IMR-90 (cell line): ENCODE data around the gene NSD2. TPM values are rescaled to one million over a fixed set of nuclear protein-coding genes. Genes with fewer than 3 reads are reported as not detected.
A peak's percentile ranks its signal among the peaks of the same experiment; 100 is the strongest.

Experiments used
- ATAC-seq: fragments of 200-7000 bp; cut with Tn5 transposase; 2 replicates; pipeline ENCODE4 v1.9.1; 2020; ENCODE audit warnings: low read depth, mild to moderate bottlenecking, moderate library complexity
- Bru-seq: library from RNA; stranded (reverse); fragments of 400-500 nt; gene quantifications from one replicate; lab custom pipeline; 2021; lab: Mats Ljungman, UMichigan
- BruChase-seq, 2 experiments: library from RNA; stranded (reverse); fragments of 400-500 nt; gene quantifications; one replicate each; lab custom pipeline; 2021; lab: Mats Ljungman, UMichigan
- BruUV-seq: library from RNA; stranded (reverse); fragments of 400-500 nt; replicated peaks from 2 replicates; lab custom pipeline; 2021; lab: Mats Ljungman, UMichigan
- CTCF ChIA-PET: fragments of 300-600 bp; formaldehyde crosslinking; extraction: SDS; loops from one replicate; lab custom pipeline; 2021; ENCODE audit warnings: antibody characterized with exemption; lab: Yijun Ruan, JAX
- POLR2A ChIA-PET: fragments of 300-600 bp; sonication (Branson Sonifier 250); formaldehyde crosslinking; loops from one replicate; lab custom pipeline; 2022; ENCODE audit warnings: antibody characterized with exemption; ENCODE audit not compliant: unreplicated experiment; lab: Charles Lee
- DNase-seq: peaks from one replicate; pipeline ENCODE4 v3.0.0; 2013
- H2AFZ ChIP-seq: replicated peaks from 2 replicates; pipeline ENCODE3; 2013; ENCODE audit warnings: low read length, mild to moderate bottlenecking; ENCODE audit not compliant: poor library complexity
- H2AK5ac ChIP-seq: 2 replicates; pipeline ENCODE4 v1.6.1; 2013; ENCODE audit warnings: low read depth, low read length, inconsistent platforms
- H2AK9ac ChIP-seq: replicated peaks from 2 replicates; pipeline ENCODE3; 2013; ENCODE audit warnings: mild to moderate bottlenecking, low read depth, low read length, moderate library complexity; ENCODE audit not compliant: poor library complexity
- H2BK120ac ChIP-seq: 2 replicates; pipeline ENCODE4 v1.6.1; 2013; ENCODE audit warnings: low read depth, low read length, inconsistent platforms
- H2BK15ac ChIP-seq: 3 replicates; pipeline ENCODE4 v1.6.1; 2013; ENCODE audit warnings: low read depth, low read length, inconsistent platforms
- H2BK20ac ChIP-seq: 2 replicates; pipeline ENCODE4 v1.6.1; 2013; ENCODE audit warnings: low read depth, mild to moderate bottlenecking, inconsistent platforms, low read length, moderate library complexity
- H2BK5ac ChIP-seq: 2 replicates; pipeline ENCODE4 v1.6.1; 2013; ENCODE audit warnings: mild to moderate bottlenecking, low read depth, low read length, inconsistent platforms; ENCODE audit not compliant: poor library complexity, severe bottlenecking
- H3K14ac ChIP-seq: replicated peaks from 2 replicates; pipeline ENCODE4 v1.6.1; 2013; ENCODE audit warnings: low read depth, low read length, inconsistent platforms
- H3K18ac ChIP-seq: 2 replicates; pipeline ENCODE4 v1.6.1; 2013; ENCODE audit warnings: low read depth, low read length, control low read depth
- H3K23ac ChIP-seq: 2 replicates; pipeline ENCODE4 v1.6.1; 2013; ENCODE audit warnings: low read depth, low read length, inconsistent platforms
- H3K27ac ChIP-seq: 2 replicates; pipeline ENCODE4 v1.5.1; 2013; ENCODE audit warnings: mild to moderate bottlenecking, control low read depth, low read length; ENCODE audit not compliant: insufficient read depth
- H3K27me3 ChIP-seq: 2 replicates; pipeline ENCODE4 v1.6.1; 2013; ENCODE audit warnings: low read length; ENCODE audit not compliant: control insufficient read depth, insufficient read depth
- H3K36me3 ChIP-seq: 2 replicates; pipeline ENCODE4 v1.6.1; 2013; ENCODE audit warnings: low read length, mixed read lengths; ENCODE audit not compliant: control insufficient read depth, insufficient read depth
- H3K4ac ChIP-seq: 2 replicates; pipeline ENCODE4 v1.6.1; 2013; ENCODE audit warnings: low read depth, low read length, inconsistent platforms
- H3K4me1 ChIP-seq: 2 replicates; pipeline ENCODE4 v1.6.1; 2013; ENCODE audit warnings: low read length, mixed read lengths; ENCODE audit not compliant: control insufficient read depth, insufficient read depth
- H3K4me2 ChIP-seq: 2 replicates; pipeline ENCODE4 v1.6.1; 2013; ENCODE audit warnings: low read depth, mild to moderate bottlenecking, control low read depth, low read length, moderate library complexity
- H3K4me3 ChIP-seq: 2 replicates; pipeline ENCODE4 v1.5.1; 2013; ENCODE audit warnings: low read depth, mild to moderate bottlenecking, control low read depth, low read length, moderate library complexity; ENCODE audit not compliant: insufficient read depth
- H3K56ac ChIP-seq: 2 replicates; pipeline ENCODE4 v1.6.1; 2013; ENCODE audit warnings: low read length, inconsistent platforms; ENCODE audit not compliant: insufficient read depth; ENCODE audit errors: extremely low read depth
- H3K79me1 ChIP-seq, 2 experiments: 2 replicates each; pipeline ENCODE4 v1.6.1; 2013; ENCODE audit warnings: low read length in 2 of 2, inconsistent platforms in 1 of 2, low read depth in 1 of 2
- H3K9ac ChIP-seq: 2 replicates; pipeline ENCODE4 v1.6.1; 2013; ENCODE audit warnings: low read depth, low read length, control low read depth
- H3K9me1 ChIP-seq: 2 replicates; pipeline ENCODE4 v1.6.1; 2013; ENCODE audit warnings: low read length, inconsistent platforms; ENCODE audit not compliant: insufficient read depth
- H3K9me3 ChIP-seq: 2 replicates; pipeline ENCODE4 v1.6.1; 2013; ENCODE audit warnings: low read length; ENCODE audit not compliant: control insufficient read depth, insufficient read depth
- H4K20me1 ChIP-seq: 2 replicates; pipeline ENCODE4 v1.6.1; 2013; ENCODE audit warnings: low read length, inconsistent platforms; ENCODE audit not compliant: insufficient read depth
- H4K5ac ChIP-seq: 2 replicates; pipeline ENCODE4 v1.6.1; 2013; ENCODE audit warnings: mild to moderate bottlenecking, low read depth, low read length, control low read depth
- H4K8ac ChIP-seq, 2 experiments: 2 replicates each; pipeline ENCODE4 v1.6.1; 2013; ENCODE audit warnings: low read depth in 2 of 2, low read length in 2 of 2, control low read depth in 1 of 2, inconsistent platforms in 1 of 2
- H4K91ac ChIP-seq: 2 replicates; pipeline ENCODE4 v1.6.1; 2013; ENCODE audit warnings: low read depth, low read length, inconsistent platforms; ENCODE audit not compliant: insufficient read depth
- BHLHE40 ChIP-seq: fragments of 150-350 bp; IDR thresholded peaks from 2 replicates; pipeline ENCODE4 v1.6.1; 2016; ENCODE audit warnings: mild to moderate bottlenecking, low read depth, low read length
- CHD1 ChIP-seq: IDR thresholded peaks from 2 replicates; pipeline ENCODE4 v1.6.1; 2012; ENCODE audit warnings: low read depth, low read length, improper control_type of control experiment
- CTCF ChIP-seq: conservative IDR thresholded peaks from 2 replicates; pipeline ENCODE4 v1.5.1; 2012; ENCODE audit warnings: mild to moderate bottlenecking, low read depth, low read length, improper control_type of control experiment
- ELK1 ChIP-seq: fragments of 150-350 bp; IDR thresholded peaks from 2 replicates; pipeline ENCODE4 v1.6.1; 2016; ENCODE audit warnings: low read depth, mild to moderate bottlenecking, low read length, moderate library complexity, borderline replicate concordance
- FOS ChIP-seq: fragments of 150-350 bp; IDR thresholded peaks from 2 replicates; pipeline ENCODE4 v1.6.1; 2016; ENCODE audit warnings: low read depth, low read length
- MAFK ChIP-seq: IDR thresholded peaks from 2 replicates; pipeline ENCODE4 v1.6.1; 2012; ENCODE audit warnings: low read depth, low read length, improper control_type of control experiment
- MAZ ChIP-seq: IDR thresholded peaks from 2 replicates; pipeline ENCODE4 v1.6.1; 2012; ENCODE audit warnings: low read depth, mild to moderate bottlenecking, low read length, improper control_type of control experiment, moderate library complexity, borderline replicate concordance
- RFX5 ChIP-seq: IDR thresholded peaks from 2 replicates; pipeline ENCODE4 v1.8.0; 2012; ENCODE audit warnings: low read depth, mild to moderate bottlenecking, low read length, moderate library complexity
- SMC3 ChIP-seq: fragments of 150-350 bp; IDR thresholded peaks from 2 replicates; pipeline ENCODE4 v1.6.1; 2016; ENCODE audit warnings: low read depth, mild to moderate bottlenecking, antibody characterized with exemption, low read length, moderate library complexity
- USF2 ChIP-seq: fragments of 150-350 bp; IDR thresholded peaks from 2 replicates; pipeline ENCODE4 v1.6.1; 2017; ENCODE audit warnings: mild to moderate bottlenecking, antibody characterized with exemption, low read length, low read depth
- WGBS, 2 experiments: methylation state at CpG; one replicate each; pipeline versions ENCODE4 v1.1.5 to v1.1.7; 2013; ENCODE audit warnings: missing lambda C conversion rate in 2 of 2; ENCODE audit not compliant: insufficient read length in 1 of 2; ENCODE audit errors: extremely low coverage in 2 of 2; 5-methylcytosine and 5-hydroxymethylcytosine counted together
- dilution Hi-C: fragments of 300-500 bp; cut with HindIII; formaldehyde crosslinking; loops from one replicate; pipeline ENCODE4 v1.14.3; 2018; ENCODE audit warnings: low sequenced_read_pairs; ENCODE audit not compliant: unreplicated experiment
- in situ Hi-C: fragments of 300-500 bp; cut with MboI; formaldehyde crosslinking; loops from 3 replicates; pipeline ENCODE4 v1.14.3; 2019; ENCODE audit warnings: low sequenced_read_pairs, inconsistent platforms, mixed read lengths
- intact Hi-C: fragments of 100-400 bp; cut with micrococcal nuclease; formaldehyde crosslinking; loops from 2 replicates; pipeline ENCODE4 v1.10.0; 2022
- long read RNA-seq: library from polyadenylated mRNA; unstranded; transcript quantifications from one replicate; pipeline ENCODE4 v2.0.0, GENCODE V29; 2021; ENCODE audit not compliant: unreplicated experiment
- polyA plus RNA-seq, 3 experiments: library from polyadenylated mRNA; depleted of rRNA; stranded (reverse); fragments of >200 nt; gene quantifications; 2 replicates each; pipeline ENCODE4 v1.2.3, GENCODE V29; 2012; ENCODE audit warnings: low replicate concordance in 1 of 3
- total RNA-seq: library from RNA; depleted of rRNA; stranded (reverse); fragments of >200 nt; gene quantifications from 2 replicates; pipeline ENCODE4 v1.2.3, GENCODE V29; 2012; rRNA removed

The NSD2 gene
- total RNA-seq (62.2 and 68.1 TPM in 2 replicates), polyA plus RNA-seq (2012; rRNA removed) (29.4 and 35.9 TPM in 2 replicates), Bru-seq, nascent RNA (percentile 84 among the genes with signal in this experiment), BruChase-seq, experiment 1, labeled RNA remaining after a 6-hour chase (percentile 92 among the genes with signal in this experiment), BruChase-seq, experiment 2, labeled RNA remaining after a 2-hour chase (percentile 89 among the genes with signal in this experiment)
- polyA plus RNA-seq (2012; cell fraction: cytosol; rRNA removed): 16.7 and 21.3 TPM in 2 replicates
- polyA plus RNA-seq (2012; cell fraction: nucleus; rRNA removed; ENCODE audit: low replicate concordance): 73.1 and 75.4 TPM in 2 replicates
- long read RNA-seq, full-length matches to known transcripts: 4 of 23 reads
- long read RNA-seq, partial matches to known transcripts: 8 of 23 reads
- long read RNA-seq, other reads (novel, unspliced or antisense): 11 of 23 reads

GRCh38 chr4:1870578-1871443, at the start of gene NSD2:
TSS of gene NSD2 (plus strand) at chr4:1871393. CDS start at chr4:1900655, 29,262 bp downstream.
- DNase-seq (peak; percentile 87), ATAC-seq (peak; percentile 75)
- H3K36me3 ChIP-seq: no peaks in the 10 kb centered on the region
- peak within 1 kb of the TSS; percentile 96 for H3K27ac ChIP-seq
- H3K9me3 ChIP-seq: no peaks in the 10 kb centered on the region
- BruUV-seq: no TSS peak
- peaks cover 2% of the 10 kb centered on the region; the same call in 1 of the 2 replicates for H3K27me3 ChIP-seq
- dilution Hi-C loops (no loop called here), intact Hi-C loops (loop anchor here (2.0 kb wide), 1 partner anchor 14 kb away; the partner anchor contains the start of gene LETM1), in situ Hi-C loops (no loop called here)
- H3K79me1 ChIP-seq: peaks cover 2 to 21% of the 10 kb centered on the region in 2 experiments; a peak in 2 of 4 replicates
- H3K4me1 ChIP-seq: peaks cover 13% of the 10 kb centered on the region
- peaks cover 9% of the 10 kb centered on the region for H3K9me1 ChIP-seq
- H2BK15ac ChIP-seq: no peak within 1 kb of the TSS
- H3K9ac ChIP-seq: peak within 1 kb of the TSS; percentile 91
- H4K91ac ChIP-seq: peak within 1 kb of the TSS; percentile 68
- H3K23ac ChIP-seq: peak within 1 kb of the TSS; percentile 96
- peak within 1 kb of the TSS; percentile 94 for H2AFZ ChIP-seq
- peak within 1 kb of the TSS; percentile 86 to 87 for H4K8ac ChIP-seq
- CTCF ChIA-PET: no interaction called here
- peak within 1 kb of the TSS; percentile 90 for H3K14ac ChIP-seq
- H2BK120ac ChIP-seq: peak within 1 kb of the TSS; percentile 59
- H2AK9ac ChIP-seq: peak within 1 kb of the TSS; percentile 96
- H3K4me3 ChIP-seq: peak within 1 kb of the TSS; percentile 96
- H2AK5ac ChIP-seq: peak within 1 kb of the TSS; percentile 98
- peaks cover 13% of the 10 kb centered on the region for H4K20me1 ChIP-seq
- H3K4ac ChIP-seq: peak within 1 kb of the TSS; percentile 83
- peak within 1 kb of the TSS; percentile 93 for H3K4me2 ChIP-seq
- POLR2A ChIA-PET: no interaction called here
- H2BK20ac ChIP-seq: no peak within 1 kb of the TSS
- H4K5ac ChIP-seq: peak within 1 kb of the TSS; percentile 61; the same call in 1 of the 2 replicates
- peak within 1 kb of the TSS; percentile 94 for H2BK5ac ChIP-seq
- peak within 1 kb of the TSS; percentile 91 for H3K56ac ChIP-seq
- peak within 1 kb of the TSS; percentile 24; the same call in 1 of the 2 replicates for H3K18ac ChIP-seq
- 0% methylated on average over 21 of the region's 155 CpGs; no CpG with 5 or more reads in 1 of the 2 experiments for WGBS, 2 experiments
- TF ChIP-seq FOS (no peak), CHD1 (no peak), BHLHE40 (peak; percentile 43; the same call in 1 of the 2 replicates), USF2 (peak; percentile 1; the same call in 1 of the 2 replicates), SMC3 (no peak), CTCF (no peak), MAFK (no peak), ELK1 (no peak), RFX5 (no peak), MAZ (peak; percentile 59; the same call in 1 of the 2 replicates)
